ENCODE data around the gene RPL5. TPM values are rescaled to one million over a fixed set of nuclear protein-coding genes. Genes with fewer than 3 reads are reported as not detected.

Gene RPL5
- total RNA-seq, 1 donor = 1,772 TPM

DNA sequence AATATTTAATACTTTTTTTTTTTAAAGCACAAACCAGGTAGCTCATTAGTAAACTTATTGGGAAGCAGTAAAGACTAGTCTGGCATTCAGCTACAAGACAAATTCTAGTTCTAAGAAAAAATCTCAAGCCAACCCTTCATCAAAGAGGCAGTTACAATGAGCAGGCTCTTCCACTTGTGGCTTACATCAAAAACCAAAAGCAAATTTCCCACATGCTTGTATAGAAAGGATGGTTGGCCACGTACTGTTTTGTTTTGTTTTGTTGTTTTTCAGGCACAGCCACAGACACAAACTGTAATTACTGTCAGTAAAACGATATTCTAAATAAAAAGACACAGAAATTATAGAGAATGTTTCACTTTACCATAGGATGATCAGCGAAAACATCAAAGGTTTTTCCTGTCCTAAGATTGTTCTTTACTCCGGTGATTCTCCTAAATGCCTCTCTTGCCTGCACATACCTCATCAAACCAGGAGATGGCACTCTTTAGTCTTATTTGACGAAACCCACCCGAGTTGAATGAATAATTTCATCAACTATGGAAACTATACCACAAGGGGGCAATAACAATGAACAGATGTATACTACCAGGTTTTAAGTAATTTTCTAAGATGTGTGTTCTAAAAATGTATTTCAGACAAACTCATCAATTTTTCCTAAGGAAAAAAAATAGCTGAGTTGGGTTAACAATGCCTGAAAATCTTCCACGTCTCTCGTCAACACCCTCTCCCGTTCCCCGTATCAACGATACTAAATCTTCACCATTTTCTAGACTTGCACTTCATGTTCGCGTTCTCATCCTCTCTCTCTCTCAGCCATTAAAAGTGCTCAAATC, 26.9 kb downstream of the RPL5 start:
- TF ChIP-seq, protein P1, sequence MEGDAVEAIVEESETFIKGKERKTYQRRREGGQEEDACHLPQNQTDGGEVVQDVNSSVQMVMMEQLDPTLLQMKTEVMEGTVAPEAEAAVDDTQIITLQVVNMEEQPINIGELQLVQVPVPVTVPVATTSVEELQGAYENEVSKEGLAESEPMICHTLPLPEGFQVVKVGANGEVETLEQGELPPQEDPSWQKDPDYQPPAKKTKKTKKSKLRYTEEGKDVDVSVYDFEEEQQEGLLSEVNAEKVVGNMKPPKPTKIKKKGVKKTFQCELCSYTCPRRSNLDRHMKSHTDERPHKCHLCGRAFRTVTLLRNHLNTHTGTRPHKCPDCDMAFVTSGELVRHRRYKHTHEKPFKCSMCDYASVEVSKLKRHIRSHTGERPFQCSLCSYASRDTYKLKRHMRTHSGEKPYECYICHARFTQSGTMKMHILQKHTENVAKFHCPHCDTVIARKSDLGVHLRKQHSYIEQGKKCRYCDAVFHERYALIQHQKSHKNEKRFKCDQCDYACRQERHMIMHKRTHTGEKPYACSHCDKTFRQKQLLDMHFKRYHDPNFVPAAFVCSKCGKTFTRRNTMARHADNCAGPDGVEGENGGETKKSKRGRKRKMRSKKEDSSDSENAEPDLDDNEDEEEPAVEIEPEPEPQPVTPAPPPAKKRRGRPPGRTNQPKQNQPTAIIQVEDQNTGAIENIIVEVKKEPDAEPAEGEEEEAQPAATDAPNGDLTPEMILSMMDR (IDR thresholded peaks at IDR 0.05; ENCODE audit: insufficient read depth, low read length) = peak; percentile 90
- peak; percentile 91 for DNase-seq (ENCODE audit: low read depth)
- no peak overlapping the region for H3K4me3 ChIP-seq (ENCODE audit: low read depth, low read length)

- H3K4me3 ChIP-seq (ENCODE audit: low read depth, low read length) = no peak overlapping the region
- TF ChIP-seq, protein P1 (IDR thresholded peaks at IDR 0.05; ENCODE audit: insufficient read depth, low read length) = no peak
- no peak for DNase-seq (ENCODE audit: low read depth)
Observed at GRCh38 chr1:92859400-92860039, 27.7 kb downstream of the RPL5 start.

DNA sequence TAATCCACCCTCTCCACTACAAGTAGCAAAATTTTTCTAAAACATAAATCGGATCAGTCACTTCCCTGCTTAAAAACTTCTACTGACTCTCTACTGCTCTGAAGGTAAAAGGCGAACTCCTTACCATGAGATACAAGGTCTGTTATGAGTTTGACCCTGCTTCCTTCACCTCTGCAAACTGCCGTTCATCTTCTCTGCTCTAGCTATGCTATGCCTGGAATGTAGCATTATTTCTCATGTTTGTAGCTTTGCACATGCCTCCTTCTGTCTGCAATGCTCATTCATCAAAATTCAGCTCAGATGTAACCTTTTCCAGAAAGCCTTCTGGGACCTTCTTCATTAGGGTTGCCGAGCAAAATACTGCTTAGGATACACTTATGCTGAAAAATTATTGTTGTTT, 30.8 kb downstream of the RPL5 start:
- DNase-seq (ENCODE audit: low read depth) = no peak
- no peak overlapping the region for H3K4me3 ChIP-seq (ENCODE audit: low read depth, low read length)
- TF ChIP-seq, protein P1 (IDR thresholded peaks at IDR 0.05; ENCODE audit: insufficient read depth, low read length) = no peak

DNA sequence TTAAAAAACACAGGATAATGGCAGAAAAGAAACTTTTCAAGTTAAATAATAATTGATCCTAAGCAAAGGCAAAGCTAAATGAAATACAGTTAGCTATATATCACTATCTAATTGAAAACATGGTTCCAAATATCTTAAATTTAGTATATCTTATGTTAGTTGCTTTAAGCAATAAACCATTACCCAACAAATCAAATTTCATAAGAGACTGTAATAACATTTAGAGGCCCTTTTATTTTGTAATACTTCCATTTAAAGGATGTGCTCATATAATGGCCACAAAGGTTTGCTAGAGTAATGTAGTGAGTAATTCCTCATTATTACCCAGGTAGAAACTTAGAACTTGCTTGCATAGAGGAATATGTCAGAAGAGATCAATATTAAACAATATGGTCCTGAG, 32.3 kb downstream of the RPL5 start:
- TF ChIP-seq, protein P1 (IDR thresholded peaks at IDR 0.05; ENCODE audit: insufficient read depth, low read length) = no peak
- DNase-seq (ENCODE audit: low read depth) = no peak
- H3K4me3 ChIP-seq (ENCODE audit: low read depth, low read length) = no peak overlapping the region

DNA sequence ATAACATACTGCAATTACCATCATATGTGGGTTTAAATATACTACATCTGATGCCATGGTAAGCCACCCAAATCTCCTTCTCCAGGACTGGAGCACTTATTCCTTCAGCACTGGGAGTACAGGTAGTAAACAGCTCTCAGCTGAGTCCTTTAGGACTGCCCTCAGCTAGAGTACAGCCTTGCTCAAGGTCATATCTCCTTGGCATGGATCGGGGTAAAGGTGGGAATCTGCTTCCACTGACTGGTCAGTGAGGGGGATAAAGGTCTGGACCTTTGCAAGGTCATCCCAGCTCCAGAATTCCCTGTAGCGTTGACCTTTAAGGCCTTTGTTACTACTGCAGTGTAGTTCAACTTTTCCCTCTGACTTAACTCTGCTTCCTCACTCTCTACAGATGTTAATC, 38.8 kb downstream of the RPL5 start:
- TF ChIP-seq, protein P1 (IDR thresholded peaks at IDR 0.05; ENCODE audit: insufficient read depth, low read length) = no peak
- no peak overlapping the region for H3K4me3 ChIP-seq (ENCODE audit: low read depth, low read length)
- no peak for DNase-seq (ENCODE audit: low read depth)

- DNase-seq (ENCODE audit: low read depth) = peak; percentile 35
- no peak overlapping the region for H3K4me3 ChIP-seq (ENCODE audit: low read depth, low read length)
- TF ChIP-seq, protein P1 (IDR thresholded peaks at IDR 0.05; ENCODE audit: insufficient read depth, low read length) = no peak
Observed at GRCh38 chr1:92872719-92873118, 40.9 kb downstream of the RPL5 start.
